K562 (cell line): ENCODE measurements around the gene ADGRL3. TPM values are rescaled to one million over a fixed set of nuclear protein-coding genes. Genes with fewer than 3 reads are reported as not detected.

ENCODE experiments used
- ATAC-seq: fragments of 200-7000 bp; cut with Tn5 transposase; 3 replicates; pipeline ENCODE4 v1.9.1; 2020; ENCODE audit warnings: moderate library complexity
- BruUV-seq: library from RNA; stranded (reverse); fragments of 400-500 nt; replicated peaks from 2 replicates; lab custom pipeline; 2021; lab: Mats Ljungman, UMichigan
- CTCF ChIA-PET: fragments of 300-600 bp; formaldehyde crosslinking; extraction: SDS; loops from one replicate; lab custom pipeline; 2021; ENCODE audit warnings: low intra/inter-chr PET ratio; lab: Yijun Ruan, JAX
- POLR2A ChIA-PET: fragments of 300-600, 350-650 bp; sonication (Branson Sonifier 250); formaldehyde crosslinking; extraction: SDS; loops from one replicate; lab custom pipeline; 2021; ENCODE audit warnings: antibody characterized with exemption, inconsistent platforms; lab: Yijun Ruan, JAX
- DNase-seq, 4 experiments: peaks; one replicate each; pipeline versions ENCODE4 v3.0.0 to v3.0.0-alpha.2; 2011 to 2018; ENCODE audit warnings: low spot score in 3 of 4, mixed read lengths in 3 of 4; ENCODE audit errors: extremely low read depth in 1 of 4
- FAIRE-seq: peaks from 2 replicates; lab custom pipeline; 2011; peaks lifted over from hg19 to GRCh38; lab: Jason Lieb, UNC
- H2AFZ ChIP-seq: 2 replicates; pipeline ENCODE4 v1.6.0; 2011; ENCODE audit warnings: low read depth, low read length, control low read depth, inconsistent platforms
- H3K27ac ChIP-seq: fragments of 200-600 bp; 3 replicates; pipeline ENCODE4 v1.8.0; 2011; ENCODE audit warnings: low read depth, mild to moderate bottlenecking, control low read depth, inconsistent platforms, low read length, moderate library complexity, mixed read lengths; ENCODE audit errors: extremely low read depth
- H3K27me3 ChIP-seq, 2 experiments: fragments of 300-600 bp in 1 of 2; 2 replicates in 1 of 2; 3 replicates in 1 of 2; pipeline versions ENCODE4 v1.6.0 to v1.8.0; 2011; ENCODE audit warnings: inconsistent platforms in 2 of 2, low read length in 2 of 2, mild to moderate bottlenecking in 1 of 2, mixed read lengths in 1 of 2, moderate library complexity in 1 of 2; ENCODE audit not compliant: control insufficient read depth in 2 of 2, insufficient read depth in 2 of 2
- H3K36me3 ChIP-seq: fragments of 300-600 bp; 3 replicates; pipeline ENCODE4 v1.8.0; 2011; ENCODE audit warnings: mild to moderate bottlenecking, low read length, inconsistent platforms; ENCODE audit not compliant: control insufficient read depth, insufficient read depth
- H3K4me1 ChIP-seq, 2 experiments: fragments of 200-600 bp in 1 of 2; replicated peaks in 1 of 2; 2 replicates in 1 of 2; 3 replicates in 1 of 2; pipeline versions ENCODE4 v1.5.1 to v1.8.0; 2011; ENCODE audit warnings: inconsistent platforms in 2 of 2, low read length in 2 of 2, mild to moderate bottlenecking in 1 of 2, mixed read lengths in 1 of 2, moderate library complexity in 1 of 2; ENCODE audit not compliant: control insufficient read depth in 2 of 2, insufficient read depth in 2 of 2
- H3K4me2 ChIP-seq: 2 replicates; pipeline ENCODE4 v1.6.1; 2011; ENCODE audit warnings: low read length, control low read depth, inconsistent platforms, mixed read lengths; ENCODE audit not compliant: insufficient read depth
- H3K4me3 ChIP-seq: fragments of 200-600 bp; sonication (generic), shearing (Covaris generic); 2 replicates; pipeline ENCODE4 v1.5.1; 2016; ENCODE audit warnings: control low read depth, inconsistent platforms
- H3K79me2 ChIP-seq: fragments of 200-600 bp; 3 replicates; pipeline ENCODE4 v1.8.0; 2011; ENCODE audit warnings: low read length, inconsistent platforms; ENCODE audit not compliant: control insufficient read depth, insufficient read depth
- H3K9ac ChIP-seq, 2 experiments: 2 replicates each; pipeline versions ENCODE4 v1.6.0 to v1.6.1; 2011; ENCODE audit warnings: low read depth in 2 of 2, low read length in 2 of 2, control low read depth in 1 of 2, inconsistent platforms in 1 of 2, mild to moderate bottlenecking in 1 of 2, mixed read lengths in 1 of 2; ENCODE audit not compliant: insufficient read depth in 1 of 2
- H3K9me1 ChIP-seq: one replicate; pipeline ENCODE4 v1.6.0; 2011; ENCODE audit warnings: inconsistent platforms, mild to moderate bottlenecking, low read length, moderate library complexity; ENCODE audit not compliant: control insufficient read depth, insufficient read depth
- H3K9me3 ChIP-seq: replicated peaks from 2 replicates; pipeline ENCODE4 v1.5.1; 2011; ENCODE audit warnings: low read depth, low read length, inconsistent platforms; ENCODE audit not compliant: control insufficient read depth, insufficient read depth
- H4K20me1 ChIP-seq: replicated peaks from 2 replicates; pipeline ENCODE4 v1.6.1; 2011; ENCODE audit warnings: low read length, inconsistent platforms, mixed read lengths; ENCODE audit not compliant: control insufficient read depth, insufficient read depth
- CSDE1 ChIP-seq, 2 experiments: fragments of 450-650 bp; IDR thresholded peaks; 2 replicates each; pipeline ENCODE4 v1.6.1; 2016; ENCODE audit warnings: mild to moderate bottlenecking in 1 of 2
- ELF1 ChIP-seq: fragments of 200-800 bp; sonication (Bioruptor generic); IDR thresholded peaks from 2 replicates; pipeline ENCODE4 v1.6.1; 2016; ENCODE audit warnings: missing genetic modification characterization, missing compliant biosample characterization
- HDAC8 ChIP-seq: fragments of 450-650 bp; IDR thresholded peaks from 2 replicates; pipeline ENCODE4 v1.6.1; 2016; ENCODE audit warnings: mild to moderate bottlenecking, missing genetic modification characterization, moderate library complexity, missing compliant biosample characterization
- KDM4B ChIP-seq, 2 experiments: fragments of 450-650 bp in 1 of 2; sonication (generic) in 1 of 2; IDR thresholded peaks; 2 replicates each; pipeline ENCODE4 v1.6.1; 2016 to 2017; ENCODE audit warnings: borderline replicate concordance in 2 of 2, antibody characterized with exemption in 1 of 2, low read depth in 1 of 2, mild to moderate bottlenecking in 1 of 2
- MCM3 ChIP-seq: fragments of 450-650 bp; IDR thresholded peaks from 2 replicates; pipeline ENCODE4 v1.6.1; 2016
- POLR3G ChIP-seq: IDR thresholded peaks from 2 replicates; pipeline ENCODE4 v1.6.1; 2011; ENCODE audit not compliant: insufficient read length, insufficient replicate concordance; ENCODE audit errors: extremely low read depth
- SMAD2 ChIP-seq: fragments of 150-350 bp; IDR thresholded peaks from 2 replicates; pipeline ENCODE4 v1.6.1; 2014; ENCODE audit warnings: low read depth, mild to moderate bottlenecking, low read length
- TRIM24 ChIP-seq, 2 experiments: fragments of 450-650 bp; IDR thresholded peaks; 2 replicates each; pipeline ENCODE4 v1.6.1; 2016
- ZC3H11A ChIP-seq: IDR thresholded peaks from 2 replicates; pipeline ENCODE4 v1.6.1; 2012; ENCODE audit warnings: low read depth, low read length, improper control_type of control experiment
- ZNF277 ChIP-seq: fragments of 250-450 bp; sonication (Bioruptor Pico); IDR thresholded peaks from 2 replicates; pipeline ENCODE4 v1.8.0; 2022; ENCODE audit warnings: inconsistent platforms, mild to moderate bottlenecking, moderate library complexity, borderline replicate concordance
- in situ Hi-C: fragments of 300-500 bp; cut with MboI; formaldehyde crosslinking; loops from 4 replicates; pipeline ENCODE4 v1.15.0; 2018; ENCODE audit warnings: inconsistent platforms, mixed read lengths
- intact Hi-C: fragments of 100-400 bp; cut with micrococcal nuclease; formaldehyde crosslinking; loops from 2 replicates; pipeline ENCODE4 v1.14.2; 2022
- polyA plus RNA-seq, 8 experiments: library from polyadenylated mRNA; depleted of rRNA in 4 of 8; stranded (reverse) in 5 of 8; unstranded in 3 of 8; fragments of >200 nt; fragmentation: Nextera tagmentation in 2 of 8; fragmentation: Illumina TruSeq in 1 of 8; extraction: Ambion mirVana in 2 of 8; extraction: Trizol in 1 of 8; gene quantifications; 2 replicates each; pipeline versions ENCODE4 v1.2.1 to v1.2.3, GENCODE V29; 2011 to 2014; ENCODE audit warnings: inconsistent platforms in 1 of 8, missing spikeins in 1 of 8
- total RNA-seq, 7 experiments: library from RNA; depleted of rRNA in 6 of 7; stranded (reverse); fragments of >200 nt in 6 of 7; fragmentation: Illumina TruSeq in 2 of 7; extraction: Trizol in 2 of 7; gene quantifications; 2 replicates each; pipeline versions ENCODE4 v1.2.1 to v1.2.3, GENCODE V29; 2011 to 2021; ENCODE audit warnings: low replicate concordance in 1 of 7

Gene ADGRL3
- total and polyA plus RNA-seq, 9 of the 15 experiments (the other 6 are each of a cell fraction or from before 2014, with no cell fraction given) = 0.03 to 0.14 (median 0.04) TPM; not detected in 2

GRCh38 chr4:61950625-61951024 lies 750.5 kb downstream of the ADGRL3 start (continued):
- TF ChIP-seq ZNF277 (CRISPR knock-in tag) = no peak
- no peak for TF ChIP-seq HDAC8 (tag)
- no peak for TF ChIP-seq SMAD2
- TF ChIP-seq KDM4B (IDR thresholded peaks at IDR 0.05; ENCODE audit: borderline replicate concordance in 2 of 2, low read depth in 1 of 2) = no peak
- no peak for TF ChIP-seq POLR3G

- Histone ChIP-seq H3K79me2 (no peaks in the 10 kb centered on the region), H3K9ac (no peak overlapping the region), H3K27me3 (no peaks in the 10 kb centered on the region), H3K27ac (no peak overlapping the region), H2AFZ (no peak overlapping the region), H3K4me1 (no peaks in the 10 kb centered on the region), H3K9me3 (no peaks in the 10 kb centered on the region; the same call in 1 of the 2 replicates), H3K9me1 (no peaks in the 10 kb centered on the region), H3K4me3 (no peak overlapping the region), H4K20me1 (no peaks in the 10 kb centered on the region), H3K36me3 (no peaks in the 10 kb centered on the region), H3K4me2 (no peak overlapping the region)
- TF ChIP-seq CSDE1 (IDR thresholded peaks at IDR 0.05) = no peak
- TF ChIP-seq ZC3H11A = no peak
- TF ChIP-seq TRIM24 (IDR thresholded peaks at IDR 0.05) = no peak
- no peak for TF ChIP-seq MCM3
- TF ChIP-seq ELF1 = no peak
- in situ Hi-C loops (no loop called here), intact Hi-C loops (no loop called here)
- no peak for ATAC-seq
- no TSS peak for BruUV-seq
- FAIRE-seq = no peak
- CTCF ChIA-PET = no interaction called here
- no peak for DNase-seq
- POLR2A ChIA-PET = no interaction called here
These were observed 753.3 kb downstream of the ADGRL3 start for GRCh38 chr4:61953386-61953785.
